WTC11 (cell line): ENCODE results near the gene TP53I13. TPM values are rescaled to one million over a fixed set of nuclear protein-coding genes. Genes with fewer than 3 reads are reported as not detected.

ENCODE experiments used
- ATAC-seq: fragments of 200-7000 bp; cut with Tn5 transposase; 2 replicates; pipeline ENCODE4 v1.10.0; 2021; ENCODE audit warnings: mild to moderate bottlenecking, moderate library complexity
- CTCF ChIA-PET: fragments of 300-600 bp; sonication (Branson Sonifier 250); formaldehyde crosslinking; loops from one replicate; lab custom pipeline; 2021; ENCODE audit warnings: antibody characterized with exemption; lab: Charles Lee
- POLR2A ChIA-PET: fragments of 350-600 bp; sonication (Branson Sonifier 250); formaldehyde crosslinking; loops from one replicate; lab custom pipeline; 2021; ENCODE audit warnings: antibody characterized with exemption; lab: Charles Lee
- DNase-seq: peaks from one replicate; pipeline ENCODE4 v3.0.0; 2021; ENCODE audit warnings: low spot score
- H3K27ac Mint-ChIP-seq: 2 replicates; pipeline ENCODE4 v1.8.0; 2021; ENCODE audit warnings: mixed read lengths
- H3K27me3 Mint-ChIP-seq: 2 replicates; pipeline ENCODE4 v1.8.0; 2021; ENCODE audit warnings: low read depth, mild to moderate bottlenecking, moderate library complexity, mixed read lengths
- H3K36me3 Mint-ChIP-seq: 2 replicates; pipeline ENCODE4 v1.8.0; 2021; ENCODE audit warnings: mixed read lengths
- H3K4me1 Mint-ChIP-seq: 2 replicates; pipeline ENCODE4 v1.8.0; 2022; ENCODE audit warnings: mixed read lengths
- H3K4me3 Mint-ChIP-seq: 2 replicates; pipeline ENCODE4 v1.8.0; 2021; ENCODE audit warnings: mild to moderate bottlenecking, moderate library complexity, mixed read lengths
- H3K9me3 Mint-ChIP-seq: 2 replicates; pipeline ENCODE4 v1.8.0; 2021; ENCODE audit warnings: mixed read lengths
- ATF6 ChIP-seq: sonication (generic); formaldehyde crosslinking; IDR thresholded peaks from 2 replicates; pipeline ENCODE4 v1.8.1; 2023; ENCODE audit warnings: mild to moderate bottlenecking, missing genetic modification reagents
- E2F4 ChIP-seq: sonication (generic); formaldehyde crosslinking; IDR thresholded peaks from 2 replicates; pipeline ENCODE4 v1.8.1; 2022; ENCODE audit warnings: low read depth, mild to moderate bottlenecking, moderate library complexity, missing genetic modification reagents, borderline replicate concordance
- ESRRA ChIP-seq: sonication (generic); formaldehyde crosslinking; IDR thresholded peaks from 2 replicates; pipeline ENCODE4 v1.8.1; 2022; ENCODE audit warnings: mild to moderate bottlenecking, missing genetic modification reagents, borderline replicate concordance
- FOXP1 ChIP-seq: sonication (generic); formaldehyde crosslinking; IDR thresholded peaks from 2 replicates; pipeline ENCODE4 v1.8.0; 2022; ENCODE audit warnings: missing genetic modification reagents, mild to moderate bottlenecking, moderate library complexity, borderline replicate concordance
- FOXP4 ChIP-seq: sonication (generic); formaldehyde crosslinking; IDR thresholded peaks from 2 replicates; pipeline ENCODE4 v1.8.0; 2022; ENCODE audit warnings: mild to moderate bottlenecking, missing genetic modification reagents
- GABPB1 ChIP-seq: sonication (generic); formaldehyde crosslinking; IDR thresholded peaks from 2 replicates; pipeline ENCODE4 v1.8.1; 2023; ENCODE audit warnings: mild to moderate bottlenecking, missing genetic modification reagents
- HMGXB4 ChIP-seq: sonication (generic); formaldehyde crosslinking; IDR thresholded peaks from 2 replicates; pipeline ENCODE4 v1.8.1; 2023; ENCODE audit warnings: mild to moderate bottlenecking, moderate library complexity, missing genetic modification reagents
- IRF1 ChIP-seq: sonication (generic); formaldehyde crosslinking; IDR thresholded peaks from 2 replicates; pipeline ENCODE4 v1.8.0; 2023; ENCODE audit warnings: missing genetic modification reagents
- MAX ChIP-seq: sonication (generic); formaldehyde crosslinking; IDR thresholded peaks from 2 replicates; pipeline ENCODE4 v1.8.0; 2022; ENCODE audit warnings: mild to moderate bottlenecking, missing genetic modification reagents
- MXD4 ChIP-seq: fragments of 250-450 bp; sonication (Bioruptor Pico); IDR thresholded peaks from 2 replicates; pipeline ENCODE4 v1.8.0; 2021; ENCODE audit warnings: mild to moderate bottlenecking, moderate library complexity, borderline replicate concordance
- NR3C1 ChIP-seq: sonication (generic); formaldehyde crosslinking; conservative IDR thresholded peaks from 2 replicates; pipeline ENCODE4 v1.8.1; 2023; ENCODE audit warnings: low read depth, mild to moderate bottlenecking, missing genetic modification reagents
- SMAD4 ChIP-seq: sonication (generic); formaldehyde crosslinking; IDR thresholded peaks from 2 replicates; pipeline ENCODE4 v1.8.0; 2022; ENCODE audit warnings: mild to moderate bottlenecking, missing genetic modification reagents
- SOX15 ChIP-seq: fragments of 250-450 bp; sonication (Bioruptor Pico); IDR thresholded peaks from 2 replicates; pipeline ENCODE4 v1.9.0; 2021; ENCODE audit warnings: mild to moderate bottlenecking
- TEAD4 ChIP-seq: sonication (generic); formaldehyde crosslinking; IDR thresholded peaks from 2 replicates; pipeline ENCODE4 v1.8.0; 2022; ENCODE audit warnings: mild to moderate bottlenecking, missing genetic modification reagents
- ZNF416 ChIP-seq: fragments of 250-450 bp; sonication (Bioruptor Pico); IDR thresholded peaks from 2 replicates; pipeline ENCODE4 v1.9.0; 2021; ENCODE audit warnings: mild to moderate bottlenecking, inconsistent platforms
- ZNF423 ChIP-seq: fragments of 250-450 bp; sonication (Bioruptor Pico); IDR thresholded peaks from 2 replicates; pipeline ENCODE4 v2.1.2; 2022; ENCODE audit warnings: mild to moderate bottlenecking, moderate library complexity
- total RNA-seq: library from RNA; stranded (reverse); gene quantifications from 3 replicates; pipeline ENCODE4 v1.2.3, GENCODE V29; 2021

TP53I13 gene
- total RNA-seq, 1 experiment from 2014 or later, result 41.9 TPM

GRCh38 chr17:29620271-29620670 is 51.8 kb downstream of the TP53I13 start:
- peaks cover 88% of the 10 kb centered on the region for H3K27me3 Mint-ChIP-seq
- H3K9me3 Mint-ChIP-seq, result no peaks in the 10 kb centered on the region
- no peak for TF ChIP-seq ZNF416 (CRISPR knock-in tag)
- TF ChIP-seq ESRRA (CRISPR knock-in tag), result 0 out of 2 replicates have a peak, but pooled peaks have one; percentile 37
- TF ChIP-seq SOX15 (CRISPR knock-in tag), result no peak
- TF ChIP-seq, all 79 proteins: peak for 1
- Mint-ChIP-seq H3K36me3 (no peaks in the 10 kb centered on the region), H3K4me3 (no peak overlapping the region), H3K4me1 (peaks cover 56% of the 10 kb centered on the region), H3K27ac (no peak overlapping the region)
- no peak for ATAC-seq
- ChIA-PET POLR2A (no interaction called here), CTCF (interaction anchor here (1.0 to 9.2 kb wide), 4 partner anchors 19 to 310 kb away, joined by 3 to 272 read pairs (median 46); partner anchors contain the start of genes ANKRD13B and SSH2)
- DNase-seq, result peak; percentile 47

GRCh38 chr17:29620779-29621500 is 52.4 kb downstream of the TP53I13 start:
- CTCF ChIA-PET, result interaction anchor here (0.5 to 9.2 kb wide), 7 partner anchors 13 to 857 kb away, joined by 3 to 272 read pairs (median 3); partner anchors contain the start of gene ANKRD13B
- Mint-ChIP-seq H3K9me3 (no peaks in the 10 kb centered on the region), H3K4me3 (peak overlapping the region; percentile 16; the same call in 1 of the 2 replicates), H3K27me3 (peaks cover 82% of the 10 kb centered on the region), H3K27ac (no peak overlapping the region), H3K36me3 (no peaks in the 10 kb centered on the region)
- ATAC-seq, result no peak
- TF ChIP-seq NR3C1, result no peak
- TF ChIP-seq FOXP4 (CRISPR knock-in tag), result no peak
- no peak for TF ChIP-seq FOXP1 (CRISPR knock-in tag)
- TF ChIP-seq HMGXB4 (CRISPR knock-in tag), result no peak
- TF ChIP-seq E2F4 (CRISPR knock-in tag), result no peak
- no peak for TF ChIP-seq TEAD4
- no peak for TF ChIP-seq MAX (CRISPR knock-in tag)
- TF ChIP-seq ZNF423 (CRISPR knock-in tag), result no peak
- no peak for TF ChIP-seq MXD4 (CRISPR knock-in tag)
- TF ChIP-seq SMAD4 (CRISPR knock-in tag), result no peak
- no peak for TF ChIP-seq GABPB1 (CRISPR knock-in tag)
- no peak for TF ChIP-seq IRF1 (CRISPR knock-in tag)
- TF ChIP-seq ATF6, result no peak
- TF ChIP-seq, all 79 proteins: peak for 0
- peaks cover 57% of the 10 kb centered on the region for H3K4me1 Mint-ChIP-seq
- no peak for DNase-seq
- POLR2A ChIA-PET, result interaction anchor here (0.6 kb wide), 1 partner anchor 21 kb away, joined by 5 read pairs; no protein-coding TSS in a partner anchor
